ENCODE measurements around the gene ZNF280C. TPM values are rescaled to one million over a fixed set of nuclear protein-coding genes. Genes with fewer than 3 reads are reported as not detected.

Gene ZNF280C
- total RNA-seq, 4 donors from 2014 or later = 4.8 to 7.8 (median 6.8) TPM

- H3K4me3 ChIP-seq (replicated peaks in 1 of 3) = peak overlapping the region; percentile 14 to 60 (median 46)
- WGBS, 2 donors = 0% methylated on average over 4 to 13 of the region's 13 CpGs
- intact Hi-C loops (cut with DNase I) = no loop called here
- no peaks in the 10 kb centered on the region for H3K4me1 ChIP-seq
- H3K9me3 ChIP-seq = no peaks in the 10 kb centered on the region
- DNase-seq = no peak
- no peaks in the 10 kb centered on the region for H3K27me3 ChIP-seq
- no peaks in the 10 kb centered on the region for H3K36me3 ChIP-seq
- peak overlapping the region in 2 of 3 donors; percentile 60 to 69 for H3K27ac ChIP-seq
- no peak for TF ChIP-seq POLR2A (IDR thresholded peaks at IDR 0.05)
- no peak for TF ChIP-seq CTCF (IDR thresholded peaks at IDR 0.05)
These were observed 697 bp downstream of the ZNF280C start for GRCh38 chrX:130267956-130268448.

GRCh38 chrX:130264573-130264972 is 4.1 kb downstream of the ZNF280C start:
- no peaks in the 10 kb centered on the region for H3K36me3 ChIP-seq
- no peaks in the 10 kb centered on the region for H3K27me3 ChIP-seq
- no peak for DNase-seq
- H3K27ac ChIP-seq = no peak overlapping the region
- 86 to 92% methylated on average over 2 of the region's 2 CpGs for WGBS, 2 donors
- no peaks in the 10 kb centered on the region for H3K4me1 ChIP-seq
- no peak overlapping the region for H3K4me3 ChIP-seq (replicated peaks in 1 of 3)
- no peak for TF ChIP-seq CTCF (IDR thresholded peaks at IDR 0.05)
- no peak for TF ChIP-seq POLR2A (IDR thresholded peaks at IDR 0.05)
- no peaks in the 10 kb centered on the region for H3K9me3 ChIP-seq
- intact Hi-C loops (cut with DNase I) = no loop called here

GRCh38 chrX:130263016-130263415 is 5.7 kb downstream of the ZNF280C start:
- no peaks in the 10 kb centered on the region for H3K36me3 ChIP-seq
- no peak overlapping the region for H3K27ac ChIP-seq
- H3K9me3 ChIP-seq = no peaks in the 10 kb centered on the region
- TF ChIP-seq POLR2A (IDR thresholded peaks at IDR 0.05) = no peak
- no peaks in the 10 kb centered on the region for H3K27me3 ChIP-seq
- H3K4me1 ChIP-seq = no peaks in the 10 kb centered on the region
- intact Hi-C loops (cut with DNase I) = no loop called here
- no peak for DNase-seq
- no peak overlapping the region for H3K4me3 ChIP-seq (replicated peaks in 1 of 3)

GRCh38 chrX:130262231-130262630 is 6.5 kb downstream of the ZNF280C start:
- Histone ChIP-seq H3K27ac (no peak overlapping the region), H3K9me3 (no peaks in the 10 kb centered on the region), H3K27me3 (no peaks in the 10 kb centered on the region), H3K4me3 (replicated peaks in 1 of 3) (no peak overlapping the region), H3K4me1 (no peaks in the 10 kb centered on the region), H3K36me3 (no peaks in the 10 kb centered on the region)
- TF ChIP-seq POLR2A (IDR thresholded peaks at IDR 0.05) = no peak
- no peak for TF ChIP-seq CTCF (IDR thresholded peaks at IDR 0.05)
- WGBS, 2 donors = 95 to 100% methylated on average over 3 of the region's 3 CpGs
- no peak for DNase-seq
- intact Hi-C loops (cut with DNase I) = no loop called here

GRCh38 chrX:130261296-130261893 is 7.3 kb downstream of the ZNF280C start:
- Histone ChIP-seq H3K36me3 (no peaks in the 10 kb centered on the region), H3K4me1 (no peaks in the 10 kb centered on the region), H3K27me3 (no peaks in the 10 kb centered on the region), H3K27ac (no peak overlapping the region), H3K9me3 (no peaks in the 10 kb centered on the region), H3K4me3 (replicated peaks in 1 of 3) (no peak overlapping the region)
- intact Hi-C loops (cut with DNase I) = no loop called here
- TF ChIP-seq POLR2A (IDR thresholded peaks at IDR 0.05) = no peak
- TF ChIP-seq CTCF (IDR thresholded peaks at IDR 0.05) = no peak
- WGBS, 2 donors = 79 to 89% methylated on average over 4 of the region's 4 CpGs
- DNase-seq = no peak
